Heart left ventricle (tissue), 13 donors: ENCODE measurements around the gene SH3TC1.

Source experiments
- CTCF ChIP-seq, 12 donors: fragments of 200-600 bp; sonication (generic) in 4 of 12; IDR thresholded peaks; one replicate each; pipeline versions ENCODE4 v1.5.0 to v1.8.0; 2018 to 2022; ENCODE audit warnings: antibody characterized with exemption in 12 of 12, mild to moderate bottlenecking in 5 of 12
- POLR2A ChIP-seq, 2 donors: fragments of 450-650 bp; IDR thresholded peaks; one replicate each; pipeline ENCODE4 v1.6.1; 2017; ENCODE audit warnings: antibody characterized with exemption in 2 of 2, mild to moderate bottlenecking in 2 of 2, moderate library complexity in 2 of 2
- donor health status: ischemic (EF 13 %, LVEDD 7.1; RV severe dilation, severe dysfunction).
- donor health status: DM: no; HTN: yes; CAD: no.
- donor health status: DM: no; HTN: no; CAD: no.
- donor health status: ischemic (EF 25% LVEDD 6.9; RV normal size, moderate dysfunction).
- donor health status: ischemic (EF 25% LVEDD 5.7; RV mildly dilated, moderate dysfunction).
- donor health status: ischemic (EF 35%, LVEDD 5.7; RV mildly dilated, moderate dysfunction).
- donor health status: nonischemic (EF 11% LVEDD 7.7; RV severe dilation, severe dysfunction).
- donor health status: DM: yes; HTN: yes; CAD: no.
- donor health status: PGD.
- donor health status: ischemic (EF 29% LVEDD 5.4; RV normal size, mild dysfunction).
- donor health status: nonischemic (EF 23%, LVEDD 6.1; RV moderate dilation, normal function).

GRCh38 chr4:8258552-8259212, 59.6 kb downstream of the SH3TC1 start:
- TF ChIP-seq CTCF (IDR thresholded peaks at IDR 0.05), result no peak
- TF ChIP-seq POLR2A (IDR thresholded peaks at IDR 0.05), result no peak
